Neutrophil (primary cell): Measurements from ENCODE around the gene MAGOH.

ENCODE experiments used
- H3K27ac ChIP-seq: fragments of 200-600 bp; sonication (generic); 2 replicates; pipeline ENCODE4 v1.5.1; 2016; ENCODE audit warnings: mild to moderate bottlenecking, moderate library complexity
- H3K27me3 ChIP-seq: fragments of 200-600 bp; sonication (generic); 2 replicates; pipeline ENCODE4 v1.6.0; 2016; ENCODE audit warnings: mild to moderate bottlenecking
- H3K36me3 ChIP-seq: fragments of 200-600 bp; sonication (generic); 2 replicates; pipeline ENCODE4 v1.5.1; 2017
- H3K4me1 ChIP-seq, 2 experiments: fragments of 200-600 bp in 1 of 2; sonication (generic) in 1 of 2; 1 replicate in 1 of 2; 2 replicates in 1 of 2; pipeline versions ENCODE4 v1.5.1 to v1.6.1; 2013 to 2016; ENCODE audit warnings: low read depth in 1 of 2, low read length in 1 of 2, mild to moderate bottlenecking in 1 of 2, moderate library complexity in 1 of 2; ENCODE audit not compliant: control insufficient read depth in 1 of 2, insufficient read depth in 1 of 2
- H3K4me3 ChIP-seq, 2 experiments: fragments of 200-600 bp in 1 of 2; sonication (generic) in 1 of 2; 1 replicate in 1 of 2; 2 replicates in 1 of 2; pipeline ENCODE4 v1.5.1; 2013 to 2016; ENCODE audit warnings: low read depth in 1 of 2, low read length in 1 of 2, mild to moderate bottlenecking in 1 of 2, moderate library complexity in 1 of 2
- H3K9me3 ChIP-seq: fragments of 200-600 bp; sonication (generic); 2 replicates; pipeline ENCODE4 v1.5.1; 2016
- TF ChIP-seq, protein P1 (sequence below): fragments of 200-600 bp; sonication (generic); IDR thresholded peaks from 2 replicates; pipeline ENCODE4 v1.5.1; 2016; ENCODE audit warnings: antibody characterized with exemption

MAGOH gene

DNA sequence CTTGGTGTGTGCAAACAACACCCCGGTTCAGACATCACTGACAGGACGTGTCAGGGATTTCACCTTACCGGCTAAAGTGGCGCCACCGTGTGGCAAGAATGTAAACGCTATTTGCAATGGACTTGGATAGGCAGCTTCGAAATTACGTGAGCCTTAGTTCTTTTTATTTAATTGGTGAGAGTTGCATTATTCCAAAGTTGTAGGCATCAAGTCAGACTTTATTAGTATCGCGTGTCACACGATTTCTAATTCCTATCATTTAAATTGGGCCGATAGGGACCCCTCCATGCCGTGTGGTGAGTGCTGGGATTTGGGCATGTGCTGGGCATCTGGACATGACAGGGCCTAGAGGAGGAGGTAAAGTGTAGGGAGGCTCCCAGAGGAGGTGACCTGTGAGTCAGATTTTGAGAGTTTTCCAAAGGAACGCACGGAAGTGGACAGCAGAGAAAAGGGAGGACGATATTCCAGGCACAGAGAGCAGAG is 56.2 kb downstream of the MAGOH start:
- Histone ChIP-seq H3K27me3 (peaks cover 30% of the 10 kb centered on the region), H3K27ac (no peak overlapping the region), H3K9me3 (no peaks in the 10 kb centered on the region), H3K36me3 (no peaks in the 10 kb centered on the region), H3K4me3 (no peak overlapping the region), H3K4me1 (peaks cover 0 to 4% of the 10 kb centered on the region in 2 experiments)
- TF ChIP-seq, protein P1, sequence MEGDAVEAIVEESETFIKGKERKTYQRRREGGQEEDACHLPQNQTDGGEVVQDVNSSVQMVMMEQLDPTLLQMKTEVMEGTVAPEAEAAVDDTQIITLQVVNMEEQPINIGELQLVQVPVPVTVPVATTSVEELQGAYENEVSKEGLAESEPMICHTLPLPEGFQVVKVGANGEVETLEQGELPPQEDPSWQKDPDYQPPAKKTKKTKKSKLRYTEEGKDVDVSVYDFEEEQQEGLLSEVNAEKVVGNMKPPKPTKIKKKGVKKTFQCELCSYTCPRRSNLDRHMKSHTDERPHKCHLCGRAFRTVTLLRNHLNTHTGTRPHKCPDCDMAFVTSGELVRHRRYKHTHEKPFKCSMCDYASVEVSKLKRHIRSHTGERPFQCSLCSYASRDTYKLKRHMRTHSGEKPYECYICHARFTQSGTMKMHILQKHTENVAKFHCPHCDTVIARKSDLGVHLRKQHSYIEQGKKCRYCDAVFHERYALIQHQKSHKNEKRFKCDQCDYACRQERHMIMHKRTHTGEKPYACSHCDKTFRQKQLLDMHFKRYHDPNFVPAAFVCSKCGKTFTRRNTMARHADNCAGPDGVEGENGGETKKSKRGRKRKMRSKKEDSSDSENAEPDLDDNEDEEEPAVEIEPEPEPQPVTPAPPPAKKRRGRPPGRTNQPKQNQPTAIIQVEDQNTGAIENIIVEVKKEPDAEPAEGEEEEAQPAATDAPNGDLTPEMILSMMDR = peak; percentile 64

DNA sequence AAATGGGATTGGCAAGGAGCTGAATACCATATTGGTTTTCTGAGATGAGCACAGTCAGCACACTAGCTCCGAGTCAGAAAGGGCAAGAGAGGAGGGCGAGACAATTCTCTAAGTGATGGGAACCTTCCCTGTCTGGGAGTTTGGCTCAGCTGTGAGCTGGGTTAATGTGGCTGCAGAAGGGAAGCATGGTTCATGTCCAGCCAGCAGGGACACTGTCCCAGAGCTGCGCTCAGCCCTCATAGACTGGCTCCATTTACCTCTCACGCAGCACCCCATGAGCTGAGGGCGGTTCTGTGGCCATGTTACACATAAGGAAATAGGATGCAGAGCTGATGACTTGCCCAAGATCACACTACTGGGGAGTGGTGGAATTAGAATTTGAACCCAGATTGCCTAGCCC is 57.4 kb downstream of the MAGOH start:
- TF ChIP-seq, protein P1 = no peak
- Histone ChIP-seq H3K4me1 (peaks cover 0 to 4% of the 10 kb centered on the region in 2 experiments), H3K27me3 (peaks cover 36% of the 10 kb centered on the region), H3K9me3 (no peaks in the 10 kb centered on the region), H3K27ac (no peak overlapping the region), H3K4me3 (no peak overlapping the region), H3K36me3 (no peaks in the 10 kb centered on the region)

DNA sequence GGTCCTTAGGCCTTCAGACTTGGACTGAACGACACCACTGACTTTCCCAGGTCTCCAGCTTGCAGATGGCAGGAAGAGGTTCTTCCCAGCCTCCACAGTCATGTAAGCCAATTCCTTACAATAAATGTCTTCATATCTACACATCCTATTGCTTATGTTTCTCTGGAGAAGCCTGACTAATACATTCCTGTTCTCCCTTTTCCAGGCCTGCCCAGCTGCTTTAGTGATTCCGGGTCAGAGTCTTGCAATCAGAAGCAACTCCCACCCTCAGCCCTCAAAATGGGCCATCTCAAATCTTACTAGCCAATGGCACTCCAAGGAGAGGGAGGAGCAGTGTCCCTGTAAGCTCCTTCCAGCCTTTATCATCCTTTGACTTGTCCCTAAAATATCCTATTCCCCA is 58.1 kb downstream of the MAGOH start:
- H3K9me3 ChIP-seq = no peaks in the 10 kb centered on the region
- H3K27me3 ChIP-seq = peaks cover 44% of the 10 kb centered on the region
- TF ChIP-seq, protein P1 = no peak
- H3K4me1 ChIP-seq = peaks cover 0 to 4% of the 10 kb centered on the region in 2 experiments
- H3K27ac ChIP-seq = no peak overlapping the region
- H3K36me3 ChIP-seq = no peaks in the 10 kb centered on the region
- no peak overlapping the region for H3K4me3 ChIP-seq
